SK-N-MC (cell line): ENCODE data around the gene PCIF1.

ENCODE experiments used
- DNase-seq: peaks from one replicate; pipeline ENCODE4 v3.0.0-alpha.2; 2011; ENCODE audit warnings: low read depth, low spot score
- H3K27ac ChIP-seq: fragments of 200-600 bp; sonication (generic); 2 replicates; pipeline ENCODE4 v1.5.1; 2016; ENCODE audit warnings: mixed run types
- H3K36me3 ChIP-seq: fragments of 200-600 bp; sonication (generic); 2 replicates; pipeline ENCODE4 v1.6.1; 2017; ENCODE audit warnings: antibody characterized with exemption, low read length, mixed read lengths; ENCODE audit not compliant: insufficient read depth
- H3K4me3 ChIP-seq: fragments of 200-600 bp; sonication (generic); 2 replicates; pipeline ENCODE4 v1.5.1; 2016
- H3K9ac ChIP-seq: fragments of 200-600 bp; sonication (generic); 2 replicates; pipeline ENCODE4 v1.8.0; 2017; ENCODE audit warnings: mixed run types, mixed read lengths; ENCODE audit not compliant: insufficient read length
- H3K9me3 ChIP-seq: fragments of 200-600 bp; sonication (generic); 2 replicates; pipeline ENCODE4 v1.6.1; 2017; ENCODE audit warnings: low read depth, mild to moderate bottlenecking, antibody characterized with exemption, low read length, moderate library complexity, mixed read lengths
- EZH2 ChIP-seq: fragments of 200-600 bp; sonication (generic); IDR thresholded peaks from one replicate; pipeline ENCODE4 v1.6.1; 2017; ENCODE audit warnings: antibody characterized with exemption
- FOXP2 ChIP-seq: optimal IDR thresholded peaks from 2 replicates; pipeline ENCODE3; 2011; ENCODE audit warnings: mild to moderate bottlenecking, moderate library complexity; ENCODE audit not compliant: insufficient read depth; ENCODE audit errors: extremely low read length, control extremely low read depth
- POLR2AphosphoS5 ChIP-seq: IDR thresholded peaks from 2 replicates; pipeline ENCODE4 v1.6.1; 2012; ENCODE audit warnings: mild to moderate bottlenecking, low read depth, low read length, borderline replicate concordance

PCIF1 gene

DNA sequence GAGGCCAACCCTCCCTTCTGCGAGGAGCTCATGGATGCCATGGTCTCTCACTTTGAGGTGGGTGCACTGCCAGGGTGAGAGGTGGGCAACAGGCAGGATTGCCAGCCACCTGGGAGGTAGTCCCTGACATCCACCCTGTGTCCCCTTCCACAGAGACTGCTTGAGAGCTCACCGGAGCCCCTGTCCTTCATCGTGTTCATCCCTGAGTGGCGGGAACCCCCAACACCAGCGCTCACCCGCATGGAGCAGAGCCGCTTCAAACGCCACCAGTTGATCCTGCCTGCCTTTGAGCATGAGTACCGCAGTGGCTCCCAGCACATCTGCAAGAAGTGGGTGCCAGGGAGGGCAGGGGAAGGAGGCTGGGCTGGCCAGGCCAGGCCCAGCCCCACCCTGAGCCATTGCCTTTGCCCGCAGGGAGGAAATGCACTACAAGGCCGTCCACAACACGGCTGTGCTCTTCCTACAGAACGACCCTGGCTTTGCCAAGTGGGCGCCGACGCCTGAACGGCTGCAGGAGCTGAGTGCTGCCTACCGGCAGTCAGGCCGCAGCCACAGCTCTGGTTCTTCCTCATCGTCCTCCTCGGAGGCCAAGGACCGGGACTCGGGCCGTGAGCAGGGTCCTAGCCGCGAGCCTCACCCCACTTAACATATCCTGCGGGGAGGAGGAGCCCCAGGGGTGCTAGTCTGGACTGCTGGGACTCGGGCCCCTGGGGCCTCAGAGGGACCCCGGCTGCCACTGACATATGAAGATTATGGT lies 12.8 kb downstream of the PCIF1 start:
- TF ChIP-seq FOXP2 (no peak), EZH2 (no peak), POLR2AphosphoS5 (no peak; the same call in 1 of the 2 replicates)
- Histone ChIP-seq H3K9me3 (no peaks in the 10 kb centered on the region), H3K9ac (no peak overlapping the region), H3K36me3 (peaks cover 84% of the 10 kb centered on the region), H3K4me3 (no peak overlapping the region), H3K27ac (no peak overlapping the region)
- no peak for DNase-seq

DNA sequence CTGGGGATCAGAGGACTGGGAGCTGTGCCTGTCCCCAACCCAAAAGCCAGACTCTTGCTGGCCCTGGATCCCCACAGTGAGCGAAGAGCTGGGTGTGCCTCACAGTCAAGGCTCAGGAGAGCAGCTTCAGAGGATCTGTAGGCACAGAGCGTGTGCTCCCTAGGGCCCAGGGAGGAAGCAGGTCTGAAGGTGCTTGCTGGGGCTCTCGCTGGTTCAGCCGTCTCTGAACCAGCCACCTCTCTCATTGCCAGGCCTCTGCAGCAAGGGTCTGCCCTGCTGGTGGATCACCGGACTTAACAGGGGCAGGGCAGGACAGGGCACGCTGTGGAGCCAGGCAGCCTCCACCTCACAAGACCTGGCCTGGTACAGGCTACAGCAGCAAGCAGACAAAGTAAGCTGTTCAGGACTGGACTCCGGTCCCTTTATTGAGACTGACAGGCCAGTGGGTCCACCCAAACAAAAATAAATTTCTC lies 13.8 kb downstream of the PCIF1 start:
- TF ChIP-seq EZH2 (no peak), POLR2AphosphoS5 (peak; percentile 41; the same call in 1 of the 2 replicates), FOXP2 (no peak)
- Histone ChIP-seq H3K4me3 (no peak overlapping the region), H3K9me3 (no peaks in the 10 kb centered on the region), H3K9ac (no peak overlapping the region), H3K27ac (no peak overlapping the region), H3K36me3 (peaks cover 88% of the 10 kb centered on the region)
- no peak for DNase-seq

DNA sequence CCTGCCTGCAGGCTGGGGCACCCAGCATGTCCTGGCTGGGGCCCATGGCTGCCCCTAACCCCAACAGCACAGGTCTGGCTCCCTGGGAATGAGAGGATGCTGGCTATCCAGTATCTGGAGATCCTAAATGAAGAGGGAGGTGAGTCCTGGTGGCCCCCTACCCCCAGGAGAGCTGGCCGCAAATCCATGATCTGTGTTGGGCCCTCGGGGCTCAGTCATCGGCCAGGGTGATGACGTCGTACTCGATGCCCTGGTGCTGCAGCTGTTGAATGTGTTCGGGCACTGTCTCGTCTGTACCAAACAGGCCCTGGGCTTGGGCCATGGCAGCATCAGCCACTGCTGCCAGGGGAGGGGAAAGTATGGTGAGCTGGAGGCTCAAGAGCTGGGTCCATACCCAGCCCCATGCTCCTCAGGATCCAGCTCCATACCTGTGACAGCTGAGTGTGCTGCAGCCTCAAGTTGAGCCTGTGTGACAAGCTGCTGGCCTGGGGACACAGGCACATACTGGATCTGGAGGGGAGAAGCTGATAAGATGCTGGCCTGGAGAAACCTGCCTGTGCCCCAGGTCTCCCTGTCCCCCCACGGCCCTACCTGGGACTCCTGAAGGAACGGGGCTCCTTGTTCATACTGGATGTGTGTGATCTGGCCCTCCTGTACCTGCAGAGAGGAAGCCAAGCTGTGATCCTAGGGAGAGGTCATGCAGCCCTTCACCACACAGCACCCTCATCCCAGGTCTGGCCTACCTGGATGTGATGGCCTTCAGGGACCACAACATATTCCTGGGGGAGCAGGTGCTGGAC lies 14.5 kb downstream of the PCIF1 start:
- peak; percentile 10; the same call in 1 of the 2 replicates for TF ChIP-seq POLR2AphosphoS5
- no peak for TF ChIP-seq FOXP2
- TF ChIP-seq EZH2, result no peak
- Histone ChIP-seq H3K36me3 (peaks cover 86% of the 10 kb centered on the region), H3K27ac (no peak overlapping the region), H3K9me3 (no peaks in the 10 kb centered on the region), H3K4me3 (no peak overlapping the region), H3K9ac (no peak overlapping the region)
- no peak for DNase-seq

DNA sequence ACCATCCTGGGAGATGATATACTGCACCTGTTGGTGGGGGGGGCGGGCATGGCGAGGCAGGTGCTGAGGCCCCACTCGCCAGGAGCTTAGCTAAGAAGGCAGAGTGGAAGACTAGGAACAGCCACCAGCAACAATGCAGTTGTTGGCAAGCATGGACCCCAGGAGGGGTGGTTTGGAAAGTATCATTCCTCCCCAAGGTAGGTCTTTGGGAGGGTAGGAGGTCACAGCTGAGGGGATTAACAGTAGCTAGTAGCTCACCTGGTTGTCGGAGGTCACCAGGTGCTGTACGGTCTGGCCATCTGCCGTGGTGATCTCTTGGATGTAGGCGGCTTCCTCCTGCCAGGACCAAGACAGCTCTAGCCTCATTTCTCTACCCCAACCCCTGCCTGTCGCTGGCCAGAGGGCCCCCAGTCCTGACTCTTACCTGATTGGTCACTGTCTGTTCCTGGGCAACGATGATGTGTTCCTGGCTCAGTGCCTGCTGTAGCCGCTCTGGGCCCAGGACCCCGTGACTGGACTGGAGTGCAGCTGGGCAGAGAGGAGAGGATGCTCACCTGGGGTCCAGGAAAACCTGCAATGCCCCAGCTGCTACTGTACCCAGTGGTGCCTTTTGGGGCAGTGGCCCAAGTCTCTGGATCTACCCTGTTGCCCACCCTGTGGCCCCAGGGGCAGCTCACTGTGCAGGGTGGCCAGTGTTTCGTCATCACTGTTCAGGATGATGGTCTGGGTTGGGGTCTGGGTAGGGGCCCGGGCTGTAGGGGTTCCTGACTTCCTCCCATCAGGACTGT lies 15.3 kb downstream of the PCIF1 start:
- no peak for DNase-seq
- peaks cover 78% of the 10 kb centered on the region for H3K36me3 ChIP-seq
- H3K4me3 ChIP-seq, result no peak overlapping the region
- TF ChIP-seq EZH2, result no peak
- no peak for TF ChIP-seq POLR2AphosphoS5
- H3K27ac ChIP-seq, result no peak overlapping the region
- H3K9ac ChIP-seq, result no peak overlapping the region
- H3K9me3 ChIP-seq, result no peaks in the 10 kb centered on the region

DNA sequence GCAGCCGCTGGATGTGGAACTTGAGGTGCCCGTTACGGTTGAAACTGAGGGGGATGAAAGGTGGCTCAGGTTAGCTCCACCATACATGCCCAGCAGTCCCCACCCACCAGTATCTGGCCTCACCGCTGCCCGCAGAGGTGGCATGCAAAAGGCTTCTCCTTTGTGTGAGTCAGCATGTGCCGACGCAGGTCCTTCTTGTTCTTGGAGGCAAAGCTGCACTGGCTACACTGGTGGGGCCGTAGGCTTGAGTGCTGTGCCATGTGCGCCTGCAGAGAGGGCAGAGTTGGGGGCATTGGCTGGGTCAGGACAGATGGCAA lies 15.8 kb downstream of the PCIF1 start:
- Histone ChIP-seq H3K4me3 (no peak overlapping the region), H3K27ac (no peak overlapping the region), H3K9ac (no peak overlapping the region), H3K36me3 (peaks cover 72% of the 10 kb centered on the region), H3K9me3 (no peaks in the 10 kb centered on the region)
- no peak for DNase-seq
- TF ChIP-seq POLR2AphosphoS5 (no peak), EZH2 (no peak), FOXP2 (no peak)

DNA sequence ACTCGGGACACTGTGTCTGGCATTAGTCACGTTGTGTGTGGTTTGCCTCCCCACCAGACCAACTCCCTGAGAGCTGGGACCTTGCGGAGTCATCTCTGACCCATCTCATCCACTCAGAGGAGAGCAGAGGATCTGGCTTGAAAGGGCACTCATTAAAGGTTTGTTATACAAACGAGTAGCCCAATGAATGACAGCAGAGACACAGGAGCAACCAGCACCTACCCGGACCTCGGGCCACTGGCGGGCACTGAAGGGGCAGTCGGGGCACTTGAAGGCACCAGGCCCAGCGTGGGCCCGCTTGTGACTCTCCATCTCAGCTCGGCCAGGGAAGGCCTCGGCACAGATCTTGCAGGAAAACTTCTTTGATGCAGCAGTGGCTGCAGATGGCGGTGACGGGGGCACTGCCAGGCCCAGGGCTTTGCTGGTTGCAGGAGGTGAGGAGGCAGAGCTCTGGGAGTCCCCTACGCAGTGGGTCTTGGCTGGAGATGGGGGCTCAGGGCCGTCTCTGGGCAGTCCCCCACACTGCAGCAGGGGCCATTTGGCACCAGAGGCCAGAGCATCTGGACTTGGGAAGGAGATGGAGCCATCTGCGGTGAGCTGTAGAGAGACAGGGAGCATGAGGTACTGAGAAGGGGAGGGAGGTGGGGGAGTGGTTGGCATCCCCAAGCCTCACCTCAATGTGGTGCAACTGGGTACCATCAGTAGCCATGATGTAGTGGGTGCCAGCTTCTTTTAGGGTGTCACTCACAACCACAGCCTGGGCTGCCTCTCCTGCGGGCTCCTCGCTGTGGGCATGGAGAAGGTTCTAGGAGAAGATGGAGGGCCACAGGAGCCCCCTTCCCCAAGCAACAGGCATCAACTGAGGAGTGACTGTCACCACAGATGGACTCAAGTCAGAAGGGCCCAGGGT lies 17.7 kb downstream of the PCIF1 start:
- DNase-seq, result no peak
- Histone ChIP-seq H3K4me3 (no peak overlapping the region), H3K9ac (no peak overlapping the region), H3K9me3 (no peaks in the 10 kb centered on the region), H3K36me3 (peaks cover 57% of the 10 kb centered on the region), H3K27ac (no peak overlapping the region)
- TF ChIP-seq POLR2AphosphoS5, result no peak
- no peak for TF ChIP-seq FOXP2
- TF ChIP-seq EZH2, result no peak

DNA sequence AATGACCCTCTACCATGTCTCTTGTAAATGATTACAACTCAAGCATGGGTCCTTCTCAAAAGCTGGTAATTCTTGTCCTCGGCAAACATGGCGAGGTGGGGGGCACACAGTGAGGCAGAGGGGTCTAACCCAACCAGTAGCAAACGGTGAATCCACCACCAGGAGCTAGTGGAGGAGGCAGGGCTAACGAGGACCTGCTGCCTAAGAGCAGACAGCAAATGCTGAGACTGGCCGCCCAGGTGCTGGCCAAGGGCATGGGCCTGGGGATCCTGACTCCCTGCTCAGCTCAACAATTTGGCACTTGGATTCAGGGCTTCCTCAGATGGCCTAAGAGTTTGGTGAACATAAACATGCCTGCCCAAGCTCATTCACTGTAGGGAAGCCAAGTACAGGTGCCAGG lies 18.4 kb downstream of the PCIF1 start:
- peaks cover 55% of the 10 kb centered on the region for H3K36me3 ChIP-seq

More for the DNA sequence above, 18.4 kb downstream of the PCIF1 start:
- Histone ChIP-seq H3K4me3 (no peak overlapping the region), H3K27ac (no peak overlapping the region), H3K9me3 (no peaks in the 10 kb centered on the region), H3K9ac (no peak overlapping the region)
- no peak for DNase-seq
- TF ChIP-seq POLR2AphosphoS5, result no peak
- TF ChIP-seq FOXP2, result no peak
